Fibroblast of lung (primary cell): Measurements from ENCODE around the gene HYAL2. TPM values are rescaled to one million over a fixed set of nuclear protein-coding genes. Genes with fewer than 3 reads are reported as not detected.

Experiments
- DNase-seq, 2 donors: peaks; one replicate each; pipeline versions ENCODE4 v3.0.0 to v3.0.0-alpha.2; 2010; ENCODE audit warnings: low read depth in 2 of 2
- H2AFZ ChIP-seq: 2 replicates; pipeline ENCODE4 v1.5.1; 2012; ENCODE audit warnings: low read length, control low read depth, inconsistent platforms
- H3K27ac ChIP-seq: 2 replicates; pipeline ENCODE4 v1.5.1; 2011; ENCODE audit warnings: low read length, control low read depth; ENCODE audit not compliant: insufficient read depth
- H3K27me3 ChIP-seq: 2 replicates; pipeline ENCODE4 v1.5.1; 2011; ENCODE audit warnings: mild to moderate bottlenecking, low read length; ENCODE audit not compliant: control insufficient read depth, insufficient read depth
- H3K36me3 ChIP-seq: 2 replicates; pipeline ENCODE4 v1.5.1; 2011; ENCODE audit warnings: low read length; ENCODE audit not compliant: control insufficient read depth, insufficient read depth
- H3K4me1 ChIP-seq: 2 replicates; pipeline ENCODE4 v1.5.1; 2011; ENCODE audit warnings: low read length; ENCODE audit not compliant: control insufficient read depth, insufficient read depth; ENCODE audit errors: extremely low read depth
- H3K4me2 ChIP-seq: 2 replicates; pipeline ENCODE4 v1.5.1; 2011; ENCODE audit warnings: low read length, control low read depth; ENCODE audit not compliant: insufficient read depth; ENCODE audit errors: extremely low read depth
- H3K4me3 ChIP-seq, 4 experiments: fragments of 200-600 bp in 1 of 4; sonication (generic) in 1 of 4; replicated peaks in 1 of 4; 2 replicates each; pipeline ENCODE4 v1.5.1; 2011 to 2016; ENCODE audit warnings: low read length in 4 of 4, low read depth in 3 of 4, mild to moderate bottlenecking in 3 of 4, control low read depth in 2 of 4, inconsistent platforms in 1 of 4, mixed read lengths in 1 of 4; ENCODE audit not compliant: insufficient read depth in 1 of 4; ENCODE audit errors: control extremely low read depth in 1 of 4
- H3K79me2 ChIP-seq: 2 replicates; pipeline ENCODE4 v1.5.1; 2012; ENCODE audit warnings: mild to moderate bottlenecking, low read length, inconsistent platforms; ENCODE audit not compliant: control insufficient read depth, insufficient read depth
- H3K9ac ChIP-seq: 2 replicates; pipeline ENCODE4 v1.5.1; 2011; ENCODE audit warnings: mild to moderate bottlenecking, low read length, control low read depth; ENCODE audit not compliant: insufficient read depth
- H3K9me3 ChIP-seq: 2 replicates; pipeline ENCODE4 v1.5.1; 2012; ENCODE audit warnings: low read depth, low read length; ENCODE audit not compliant: control insufficient read depth, insufficient read depth
- H4K20me1 ChIP-seq: 2 replicates; pipeline ENCODE4 v1.5.1; 2011; ENCODE audit warnings: low read length; ENCODE audit not compliant: control insufficient read depth, insufficient read depth; ENCODE audit errors: extremely low read depth
- EZH2 ChIP-seq: IDR thresholded peaks from 2 replicates; pipeline ENCODE4 v1.5.1; 2012; ENCODE audit warnings: low read length, control low read depth, mild to moderate bottlenecking; ENCODE audit errors: missing control alignments
- polyA plus RNA-seq, 2 donors: library from polyadenylated mRNA; depleted of rRNA in 1 of 2; stranded (reverse) in 1 of 2; unstranded in 1 of 2; fragments of >200 nt; gene quantifications; 2 replicates each; pipeline ENCODE4 v1.2.1, GENCODE V29; 2011 to 2012; ENCODE audit warnings: missing spikeins in 1 of 2
- total RNA-seq: library from RNA; depleted of rRNA; stranded (reverse); fragments of >200 nt; gene quantifications from 2 replicates; pipeline ENCODE4 v1.2.1, GENCODE V29; 2014
- TF ChIP-seq, protein P1 (sequence below), 2 donors: IDR thresholded peaks in 1 of 2; conservative IDR thresholded peaks in 1 of 2; 1 replicate in 1 of 2; 2 replicates in 1 of 2; pipeline ENCODE4 v1.5.1; 2011 to 2012; ENCODE audit warnings: low read length in 2 of 2, control low read depth in 1 of 2, inconsistent platforms in 1 of 2, low read depth in 1 of 2, mild to moderate bottlenecking in 1 of 2

HYAL2 gene
- total and polyA plus RNA-seq, 2 donors (not counting 1 experiment from before 2014, with no cell fraction given) = 35.1 to 52.5 TPM

DNA sequence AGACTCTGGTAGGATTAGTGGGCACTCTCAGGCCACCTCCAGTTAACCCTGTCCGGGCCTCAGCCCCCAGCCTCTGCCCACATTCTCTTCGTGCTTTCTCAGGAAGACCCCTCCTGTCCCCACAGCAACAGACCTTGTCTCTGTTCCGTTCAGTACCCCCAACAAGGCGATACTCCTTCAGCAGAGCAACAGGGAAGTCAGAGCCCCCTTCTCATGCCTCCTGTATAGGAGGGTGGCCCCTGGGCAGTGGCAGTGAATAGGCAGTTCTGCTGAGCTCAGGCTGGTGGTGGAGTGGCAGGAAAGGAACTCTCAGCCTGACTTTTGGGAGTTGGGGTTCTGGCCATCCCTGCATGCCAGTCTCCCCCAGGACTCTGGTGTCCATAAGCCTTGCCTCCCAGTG, 53.1 kb downstream of the HYAL2 start:
- Histone ChIP-seq H2AFZ (no peak overlapping the region), H3K9me3 (no peaks in the 10 kb centered on the region), H3K9ac (no peak overlapping the region), H3K36me3 (no peaks in the 10 kb centered on the region), H3K4me3 (peak overlapping the region; percentile 29 to 64 (median 46)), H3K4me1 (peaks cover 57% of the 10 kb centered on the region), H3K27me3 (no peaks in the 10 kb centered on the region), H3K79me2 (no peaks in the 10 kb centered on the region), H3K4me2 (peak overlapping the region; percentile 88), H4K20me1 (no peaks in the 10 kb centered on the region), H3K27ac (peak overlapping the region; percentile 14)
- TF ChIP-seq EZH2 = no peak
- TF ChIP-seq, protein P1, sequence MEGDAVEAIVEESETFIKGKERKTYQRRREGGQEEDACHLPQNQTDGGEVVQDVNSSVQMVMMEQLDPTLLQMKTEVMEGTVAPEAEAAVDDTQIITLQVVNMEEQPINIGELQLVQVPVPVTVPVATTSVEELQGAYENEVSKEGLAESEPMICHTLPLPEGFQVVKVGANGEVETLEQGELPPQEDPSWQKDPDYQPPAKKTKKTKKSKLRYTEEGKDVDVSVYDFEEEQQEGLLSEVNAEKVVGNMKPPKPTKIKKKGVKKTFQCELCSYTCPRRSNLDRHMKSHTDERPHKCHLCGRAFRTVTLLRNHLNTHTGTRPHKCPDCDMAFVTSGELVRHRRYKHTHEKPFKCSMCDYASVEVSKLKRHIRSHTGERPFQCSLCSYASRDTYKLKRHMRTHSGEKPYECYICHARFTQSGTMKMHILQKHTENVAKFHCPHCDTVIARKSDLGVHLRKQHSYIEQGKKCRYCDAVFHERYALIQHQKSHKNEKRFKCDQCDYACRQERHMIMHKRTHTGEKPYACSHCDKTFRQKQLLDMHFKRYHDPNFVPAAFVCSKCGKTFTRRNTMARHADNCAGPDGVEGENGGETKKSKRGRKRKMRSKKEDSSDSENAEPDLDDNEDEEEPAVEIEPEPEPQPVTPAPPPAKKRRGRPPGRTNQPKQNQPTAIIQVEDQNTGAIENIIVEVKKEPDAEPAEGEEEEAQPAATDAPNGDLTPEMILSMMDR (conservative IDR thresholded peaks at IDR 0.05 in 1 of 2, IDR thresholded peaks at IDR 0.05 in 1 of 2; ENCODE audit: low read depth in 1 of 2, low read length in 2 of 2) = no peak
- no peak for DNase-seq

DNA sequence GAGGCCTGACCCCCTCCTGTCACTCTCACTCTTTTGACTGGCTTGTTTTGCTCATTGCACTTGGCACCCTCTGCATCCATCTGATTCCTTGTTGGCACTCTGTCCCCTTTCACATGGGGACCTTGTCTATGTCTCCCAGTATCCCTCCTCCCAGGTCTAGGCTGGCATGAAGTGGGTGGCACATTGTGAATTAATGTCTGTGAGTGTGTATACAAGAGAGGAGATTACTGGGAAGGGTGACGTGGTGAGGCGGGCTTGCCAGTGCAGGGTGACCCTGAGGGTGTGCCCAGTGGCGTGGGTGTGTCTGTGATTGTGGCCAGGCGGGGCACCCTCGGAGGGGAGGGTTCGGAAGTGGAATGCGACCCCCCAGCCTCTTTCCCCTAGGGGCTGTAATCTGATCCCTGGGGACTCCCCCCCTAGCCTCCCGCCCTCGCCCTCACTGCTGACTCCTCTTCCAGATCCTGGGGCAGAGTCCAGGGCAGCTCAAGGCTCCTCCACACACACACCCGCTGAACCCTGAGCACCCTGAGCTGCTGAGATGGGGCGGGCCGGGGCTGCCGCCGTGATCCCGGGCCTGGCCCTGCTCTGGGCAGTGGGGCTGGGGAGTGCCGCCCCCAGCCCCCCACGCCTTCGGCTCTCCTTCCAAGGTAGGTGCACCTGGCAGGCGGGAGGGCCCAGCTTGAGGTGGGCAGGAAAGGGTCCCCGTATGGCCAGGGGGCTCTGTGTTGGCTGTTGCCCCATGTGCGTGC, 53.7 kb downstream of the HYAL2 start, which contains the start of gene SEMA3B:
TSS of gene SEMA3B (plus strand) at position 445 of the 749 bp plus-strand sequence. CDS start at position 539, 94 bp downstream.
- peaks cover 63% of the 10 kb centered on the region for H3K4me1 ChIP-seq
- no peak within 1 kb of the TSS for H3K9ac ChIP-seq
- peak within 1 kb of the TSS; percentile 88 for H3K4me2 ChIP-seq

DNA sequence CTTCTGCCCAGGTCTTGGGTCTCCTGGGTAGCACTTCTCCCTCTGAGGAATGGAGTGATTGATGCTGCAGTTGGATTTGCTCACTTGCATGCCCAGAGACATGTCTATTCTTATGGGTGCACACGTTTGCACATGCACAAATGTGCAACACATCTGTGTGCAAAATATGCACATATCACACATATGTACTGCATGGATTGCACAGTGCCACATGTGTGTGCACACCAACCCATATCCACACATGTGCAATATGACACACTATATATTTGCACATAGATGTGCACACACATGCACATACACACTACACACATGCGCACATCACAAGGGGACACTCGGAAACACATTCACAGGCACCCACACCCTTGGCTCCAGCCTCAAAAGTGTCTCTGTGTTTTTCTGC, 54.3 kb downstream of the HYAL2 start:
- peaks cover 64% of the 10 kb centered on the region for H3K4me1 ChIP-seq
- no peaks in the 10 kb centered on the region for H4K20me1 ChIP-seq
- no peaks in the 10 kb centered on the region for H3K36me3 ChIP-seq
- H3K79me2 ChIP-seq = no peaks in the 10 kb centered on the region
- peak overlapping the region; percentile 73 for H3K4me2 ChIP-seq
- no peak overlapping the region for H3K27ac ChIP-seq
- H3K9me3 ChIP-seq = no peaks in the 10 kb centered on the region
- no peaks in the 10 kb centered on the region for H3K27me3 ChIP-seq
- DNase-seq = no peak
- H2AFZ ChIP-seq = no peak overlapping the region
- H3K9ac ChIP-seq = no peak overlapping the region
- no peak for TF ChIP-seq EZH2
- TF ChIP-seq, protein P1 (conservative IDR thresholded peaks at IDR 0.05 in 1 of 2, IDR thresholded peaks at IDR 0.05 in 1 of 2; ENCODE audit: low read depth in 1 of 2, low read length in 2 of 2) = no peak
- peak overlapping the region in 2 of 4 experiments; percentile 57 to 64 for H3K4me3 ChIP-seq

More for the DNA sequence above, 53.7 kb downstream of the HYAL2 start, which contains the start of gene SEMA3B:
- Histone ChIP-seq H3K27me3 (no peaks in the 10 kb centered on the region), H4K20me1 (no peaks in the 10 kb centered on the region), H2AFZ (no peak within 1 kb of the TSS), H3K9me3 (no peaks in the 10 kb centered on the region), H3K79me2 (no peaks in the 10 kb centered on the region), H3K36me3 (no peaks in the 10 kb centered on the region), H3K4me3 (peak within 1 kb of the TSS; percentile 46 to 64 (median 55)), H3K27ac (peak within 1 kb of the TSS; percentile 14)
- no peak for TF ChIP-seq EZH2
- TF ChIP-seq, protein P1 (conservative IDR thresholded peaks at IDR 0.05 in 1 of 2, IDR thresholded peaks at IDR 0.05 in 1 of 2; ENCODE audit: low read depth in 1 of 2, low read length in 2 of 2) = no peak
- DNase-seq = peak; percentile 29 to 71
